Stomach (tissue), 9 donors: ENCODE measurements around the gene CABP1. TPM values are rescaled to one million over a fixed set of nuclear protein-coding genes. Genes with fewer than 3 reads are reported as not detected.

Experiments used
- DNase-seq, 2 donors: peaks; one replicate each; pipeline versions ENCODE4 v3.0.0 to v3.0.0-alpha.2; 2013 to 2019
- H3K27ac ChIP-seq, 5 donors: fragments of 200-600 bp in 4 of 5; sonication (generic) in 4 of 5; one replicate each; pipeline ENCODE4 v1.5.1; 2013 to 2019; ENCODE audit warnings: mild to moderate bottlenecking in 1 of 5, moderate library complexity in 1 of 5
- H3K27me3 ChIP-seq, 3 donors: fragments of 200-600 bp; sonication (generic); one replicate each; pipeline ENCODE4 v1.5.1; 2017 to 2019; ENCODE audit warnings: mixed run types in 1 of 3
- H3K36me3 ChIP-seq, 4 donors: fragments of 200-600 bp; sonication (generic); 1 replicate in 3 of 4; 2 replicates in 1 of 4; pipeline ENCODE4 v1.5.1; 2016 to 2019
- H3K4me1 ChIP-seq, 4 donors: fragments of 200-600 bp; sonication (generic); one replicate each; pipeline ENCODE4 v1.5.1; 2016 to 2019
- H3K4me3 ChIP-seq, 4 donors: fragments of 200-600 bp; sonication (generic) in 3 of 4; one replicate each; pipeline ENCODE4 v1.5.1; 2016 to 2019; ENCODE audit warnings: mild to moderate bottlenecking in 1 of 4
- H3K9me3 ChIP-seq, 4 donors: fragments of 200-600 bp; sonication (generic); one replicate each; pipeline ENCODE4 v1.5.1; 2016 to 2019
- CTCF ChIP-seq, 7 experiments: fragments of 450-650 bp in 4 of 7; fragments of 200-600 bp in 3 of 7; sonication (generic) in 3 of 7; IDR thresholded peaks; one replicate each; pipeline ENCODE4 v1.5.1; 2016 to 2019; ENCODE audit warnings: antibody characterized with exemption in 7 of 7, control low read depth in 2 of 7, mild to moderate bottlenecking in 1 of 7
- EP300 ChIP-seq: sonication (generic); formaldehyde crosslinking; IDR thresholded peaks from one replicate; pipeline ENCODE4 v1.6.1; 2017; ENCODE audit warnings: antibody characterized with exemption
- POLR2A ChIP-seq, 4 donors: fragments of 450-650 bp; IDR thresholded peaks; one replicate each; pipeline ENCODE4 v1.6.1; 2016; ENCODE audit warnings: antibody characterized with exemption in 4 of 4, control low read depth in 2 of 4, mild to moderate bottlenecking in 1 of 4, moderate library complexity in 1 of 4
- POLR2AphosphoS5 ChIP-seq, 3 donors: sonication (generic); formaldehyde crosslinking; IDR thresholded peaks; one replicate each; pipeline ENCODE4 v1.6.1; 2016; ENCODE audit warnings: antibody characterized with exemption in 3 of 3
- WGBS, 5 donors: extraction: QIAGEN DNeasy Blood & Tissue Kit in 3 of 5; methylation state at CpG; one replicate each; pipeline versions ENCODE4 v1.1.5 to v1.1.7; 2013 to 2018; 5-methylcytosine and 5-hydroxymethylcytosine counted together
- intact Hi-C: fragments of 100-400 bp; cut with DNase I; formaldehyde crosslinking; loops from one replicate; pipeline ENCODE4 v1.15.1; 2023; ENCODE audit warnings: low total_unique reads
- polyA plus RNA-seq, 3 donors: library from polyadenylated mRNA; stranded (reverse); fragments of 200-250 nt; gene quantifications; one replicate each; pipeline ENCODE4 v1.2.3, GENCODE V29; 2013
- total RNA-seq, 5 donors: library from RNA; depleted of rRNA; stranded (reverse); fragments of >200 nt; gene quantifications; one replicate each; pipeline versions ENCODE4 v1.1.0 to v1.2.3, GENCODE V29; 2014 to 2016
- donor health status: healthy with polysubstance abuse.
- donor health status: Bipolar disorder and iron deficiency.
- donor health status: healthy.

Gene CABP1
- total and polyA plus RNA-seq, 8 donors, result 1.1 to 2.4 (median 2.0) TPM; not detected in 3

- Histone ChIP-seq H3K4me1 (peaks cover 24 to 49% (median 33%) of the 10 kb centered on the region in 4 donors), H3K27me3 (no peaks in the 10 kb centered on the region), H3K36me3 (peaks cover 16 to 27% (median 24%) of the 10 kb centered on the region in 4 donors), H3K9me3 (no peaks in the 10 kb centered on the region), H3K27ac (peak overlapping the region; percentile 89 to 92 (median 91)), H3K4me3 (peak overlapping the region; percentile 87 to 94 (median 90))
- TF ChIP-seq POLR2A (IDR thresholded peaks at IDR 0.05) (no peak), POLR2AphosphoS5 (IDR thresholded peaks at IDR 0.05) (no peak), EP300 (no peak), CTCF (IDR thresholded peaks at IDR 0.05) (no peak)
- intact Hi-C loops, result loop anchor here (5.0 to 10.0 kb wide), 2 partner anchors 64 to 126 kb away; partner anchors contain the start of gene POP5
- peak in 1 of 2 donors; percentile 51 for DNase-seq
- WGBS, 5 donors, result 0 to 1% (median 0%) methylated on average over 17 to 31 of the region's 31 CpGs
Measured at GRCh38 chr12:120710805-120711296, 70.4 kb downstream of the CABP1 start.

- Histone ChIP-seq H3K27ac (peak overlapping the region in 4 of 5 donors; percentile 89 to 92 (median 91)), H3K36me3 (peaks cover 19 to 33% (median 29%) of the 10 kb centered on the region in 4 donors), H3K27me3 (no peaks in the 10 kb centered on the region), H3K4me3 (peak overlapping the region; percentile 87 to 94 (median 90)), H3K4me1 (peaks cover 21 to 44% (median 29%) of the 10 kb centered on the region in 4 donors), H3K9me3 (no peaks in the 10 kb centered on the region)
- DNase-seq, result no peak
- TF ChIP-seq POLR2AphosphoS5 (IDR thresholded peaks at IDR 0.05) (no peak), CTCF (IDR thresholded peaks at IDR 0.05) (no peak), POLR2A (IDR thresholded peaks at IDR 0.05) (no peak), EP300 (no peak)
- 16 to 37% (median 22%) methylated on average over 6 of the region's 6 CpGs for WGBS, 5 donors
- intact Hi-C loops, result loop anchor here (5.0 to 10.0 kb wide), 2 partner anchors 64 to 127 kb away; partner anchors contain the start of gene POP5
Measured at GRCh38 chr12:120711411-120711810, 71.0 kb downstream of the CABP1 start.

- TF ChIP-seq POLR2A (IDR thresholded peaks at IDR 0.05) (no peak), CTCF (IDR thresholded peaks at IDR 0.05) (no peak), EP300 (no peak), POLR2AphosphoS5 (IDR thresholded peaks at IDR 0.05) (no peak)
- Histone ChIP-seq H3K9me3 (no peaks in the 10 kb centered on the region), H3K4me1 (peaks cover 21 to 44% (median 29%) of the 10 kb centered on the region in 4 donors), H3K27me3 (no peaks in the 10 kb centered on the region), H3K4me3 (no peak overlapping the region), H3K27ac (no peak overlapping the region), H3K36me3 (peaks cover 31 to 45% (median 41%) of the 10 kb centered on the region in 4 donors)
- DNase-seq, result no peak
- 59 to 72% (median 65%) methylated on average over 6 of the region's 6 CpGs for WGBS, 5 donors
- intact Hi-C loops, result loop anchor here (5.0 to 10.0 kb wide), 2 partner anchors 65 to 128 kb away; partner anchors contain the start of gene POP5
Measured at GRCh38 chr12:120712610-120713009, 72.2 kb downstream of the CABP1 start.

- H3K27me3 ChIP-seq, result no peaks in the 10 kb centered on the region
- peak overlapping the region in 1 of 5 donors; percentile 27 for H3K27ac ChIP-seq
- peak; percentile 73 to 93 for DNase-seq
- peaks cover 43 to 58% (median 55%) of the 10 kb centered on the region in 4 donors for H3K36me3 ChIP-seq
- intact Hi-C loops, result loop anchor here (5.0 to 10.0 kb wide), 2 partner anchors 67 to 129 kb away; partner anchors contain the start of gene POP5
- TF ChIP-seq POLR2AphosphoS5 (IDR thresholded peaks at IDR 0.05), result peak in 1 of 3 donors; percentile 53
- TF ChIP-seq CTCF (IDR thresholded peaks at IDR 0.05), result peak in 5 of 7 experiments; percentile 62 to 88 (median 75)
- TF ChIP-seq EP300, result no peak
- no peak for TF ChIP-seq POLR2A (IDR thresholded peaks at IDR 0.05)
- no peaks in the 10 kb centered on the region for H3K9me3 ChIP-seq
- H3K4me1 ChIP-seq, result peaks cover 21 to 52% (median 32%) of the 10 kb centered on the region in 4 donors
- H3K4me3 ChIP-seq, result no peak overlapping the region
- WGBS, 5 donors, result 15 to 23% (median 17%) methylated on average over 4 of the region's 4 CpGs
Measured at GRCh38 chr12:120713861-120714482, 73.5 kb downstream of the CABP1 start.
